Measurements from ENCODE around the gene SLC35B4. TPM values are rescaled to one million over a fixed set of nuclear protein-coding genes. Genes with fewer than 3 reads are reported as not detected.

Gene SLC35B4, protein sequence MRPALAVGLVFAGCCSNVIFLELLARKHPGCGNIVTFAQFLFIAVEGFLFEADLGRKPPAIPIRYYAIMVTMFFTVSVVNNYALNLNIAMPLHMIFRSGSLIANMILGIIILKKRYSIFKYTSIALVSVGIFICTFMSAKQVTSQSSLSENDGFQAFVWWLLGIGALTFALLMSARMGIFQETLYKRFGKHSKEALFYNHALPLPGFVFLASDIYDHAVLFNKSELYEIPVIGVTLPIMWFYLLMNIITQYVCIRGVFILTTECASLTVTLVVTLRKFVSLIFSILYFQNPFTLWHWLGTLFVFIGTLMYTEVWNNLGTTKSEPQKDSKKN
- 18.7 and 24.0 TPM in 2 replicates for total RNA-seq
- long read RNA-seq, full-length matches to known transcripts: 106 of 134 reads
- long read RNA-seq, partial matches to known transcripts: 4 of 134 reads
- long read RNA-seq, other reads (novel, unspliced or antisense): 24 of 134 reads

DNA sequence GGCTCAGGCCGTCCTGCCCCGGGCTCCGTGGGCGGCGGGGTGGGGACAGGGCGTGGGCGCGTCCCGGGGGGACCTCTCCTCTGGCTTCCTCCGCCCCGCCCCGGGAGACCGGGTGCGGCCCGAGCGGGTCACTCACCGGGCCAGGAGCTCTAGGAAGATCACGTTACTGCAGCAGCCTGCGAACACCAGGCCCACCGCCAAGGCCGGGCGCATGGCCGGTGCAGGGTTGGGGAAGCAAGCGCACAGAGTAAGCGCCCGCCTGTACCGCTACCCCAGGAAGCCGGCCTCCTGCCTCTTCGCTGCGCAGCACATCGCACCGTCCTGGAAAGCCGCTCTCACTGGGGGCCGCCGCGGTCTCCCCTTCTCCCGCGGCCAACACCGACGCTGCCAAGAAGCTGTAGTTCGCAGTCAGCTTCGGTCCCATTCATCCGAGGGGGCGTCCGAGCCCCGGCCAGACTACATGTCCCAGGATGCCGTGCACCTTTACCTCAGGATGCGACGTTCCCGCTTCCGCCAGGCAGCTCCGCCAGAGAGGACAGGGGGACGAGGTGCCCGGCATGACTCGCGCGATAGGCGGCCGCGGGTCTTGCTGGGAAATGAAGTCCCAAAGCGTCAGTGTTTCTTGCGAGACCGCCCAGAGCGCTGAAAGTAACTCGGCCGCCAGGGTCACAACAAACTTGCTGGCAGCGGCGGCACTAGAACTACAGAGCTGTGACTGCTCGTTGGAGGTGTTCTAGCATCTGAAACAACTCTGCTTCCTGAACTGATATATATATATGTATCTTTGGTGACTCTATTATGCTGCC is at the start of gene SLC35B4:
SLC35B4 (minus strand) TSS at position 392 of the 806 bp plus-strand sequence; CDS start at position 213, 179 bp downstream.
- Mint-ChIP-seq H3K27me3 (ENCODE audit: unreplicated experiment) (no peaks in the 10 kb centered on the region), H3K4me3 (ENCODE audit: unreplicated experiment) (peak within 1 kb of the TSS; percentile 90), H3K36me3 (ENCODE audit: unreplicated experiment) (no peaks in the 10 kb centered on the region), H3K27ac (ENCODE audit: unreplicated experiment) (peak within 1 kb of the TSS; percentile 65), H3K4me1 (ENCODE audit: unreplicated experiment) (peaks cover 20% of the 10 kb centered on the region), H3K9me3 (ENCODE audit: unreplicated experiment) (no peaks in the 10 kb centered on the region)
- TF ChIP-seq, protein P1, sequence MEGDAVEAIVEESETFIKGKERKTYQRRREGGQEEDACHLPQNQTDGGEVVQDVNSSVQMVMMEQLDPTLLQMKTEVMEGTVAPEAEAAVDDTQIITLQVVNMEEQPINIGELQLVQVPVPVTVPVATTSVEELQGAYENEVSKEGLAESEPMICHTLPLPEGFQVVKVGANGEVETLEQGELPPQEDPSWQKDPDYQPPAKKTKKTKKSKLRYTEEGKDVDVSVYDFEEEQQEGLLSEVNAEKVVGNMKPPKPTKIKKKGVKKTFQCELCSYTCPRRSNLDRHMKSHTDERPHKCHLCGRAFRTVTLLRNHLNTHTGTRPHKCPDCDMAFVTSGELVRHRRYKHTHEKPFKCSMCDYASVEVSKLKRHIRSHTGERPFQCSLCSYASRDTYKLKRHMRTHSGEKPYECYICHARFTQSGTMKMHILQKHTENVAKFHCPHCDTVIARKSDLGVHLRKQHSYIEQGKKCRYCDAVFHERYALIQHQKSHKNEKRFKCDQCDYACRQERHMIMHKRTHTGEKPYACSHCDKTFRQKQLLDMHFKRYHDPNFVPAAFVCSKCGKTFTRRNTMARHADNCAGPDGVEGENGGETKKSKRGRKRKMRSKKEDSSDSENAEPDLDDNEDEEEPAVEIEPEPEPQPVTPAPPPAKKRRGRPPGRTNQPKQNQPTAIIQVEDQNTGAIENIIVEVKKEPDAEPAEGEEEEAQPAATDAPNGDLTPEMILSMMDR (IDR thresholded peaks at IDR 0.05): peak; percentile 23
- DNase-seq (ENCODE audit: extremely low spot score, unreplicated experiment): peak; percentile 97

DNA sequence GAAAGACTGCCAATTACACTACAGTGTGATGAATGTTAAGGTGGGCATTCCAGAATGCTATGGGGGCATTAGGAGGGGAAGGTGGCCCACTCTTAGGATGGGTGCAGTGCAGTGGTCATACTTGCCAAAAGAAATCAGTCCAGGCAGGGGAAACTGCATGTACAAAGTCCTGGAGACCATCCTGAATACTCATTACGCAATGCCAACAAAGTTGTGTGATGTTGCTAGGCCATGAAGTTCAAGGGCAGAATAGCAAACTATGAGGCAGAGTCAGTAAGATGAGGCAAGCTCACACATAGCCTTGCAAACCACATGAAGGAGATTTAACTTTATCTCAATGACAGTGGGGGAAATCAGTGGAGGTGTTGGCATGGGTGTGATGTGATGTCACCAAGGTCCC is 49.8 kb upstream of the SLC35B4 start:
- no peak for DNase-seq (ENCODE audit: extremely low spot score, unreplicated experiment)
- H3K27ac Mint-ChIP-seq (ENCODE audit: unreplicated experiment): no peak overlapping the region

DNA sequence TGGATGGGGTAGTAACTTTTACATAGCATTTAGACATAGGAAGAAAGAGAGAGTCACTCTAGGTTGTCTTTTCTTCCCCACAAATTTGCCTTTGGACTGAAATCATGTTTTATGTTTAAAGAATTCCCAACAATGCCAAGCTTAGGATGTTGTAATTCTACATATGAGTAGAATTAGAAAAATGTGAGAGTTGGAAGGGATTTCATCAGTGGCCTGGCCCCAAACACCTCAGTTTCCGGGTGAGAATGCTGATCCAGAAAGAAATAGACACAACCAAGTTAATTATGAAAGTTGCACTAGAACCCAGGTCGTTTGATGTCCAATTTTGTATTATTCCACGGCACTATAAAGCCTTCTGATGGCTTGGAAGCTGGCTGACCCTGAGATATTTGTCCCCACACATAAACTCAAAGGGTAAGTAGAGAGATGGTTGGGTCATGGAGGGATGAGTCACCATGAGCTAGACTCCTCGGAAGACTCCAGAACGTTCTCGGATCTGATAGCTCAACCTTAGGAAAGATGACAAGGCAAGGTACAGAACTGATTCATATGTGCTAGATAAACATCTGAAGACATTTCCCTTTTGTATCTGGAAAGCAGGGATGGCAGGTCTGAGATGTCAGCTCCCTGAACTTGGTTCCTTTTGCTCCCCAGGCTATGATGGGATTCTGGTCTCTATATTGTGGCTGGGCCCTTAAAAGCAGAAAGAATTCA is 48.8 kb upstream of the SLC35B4 start:
- Mint-ChIP-seq H3K36me3 (ENCODE audit: unreplicated experiment) (no peaks in the 10 kb centered on the region), H3K27ac (ENCODE audit: unreplicated experiment) (no peak overlapping the region), H3K4me3 (ENCODE audit: unreplicated experiment) (no peak overlapping the region), H3K4me1 (ENCODE audit: unreplicated experiment) (no peaks in the 10 kb centered on the region), H3K27me3 (ENCODE audit: unreplicated experiment) (peaks cover 12% of the 10 kb centered on the region), H3K9me3 (ENCODE audit: unreplicated experiment) (no peaks in the 10 kb centered on the region)
- TF ChIP-seq, protein P1 (IDR thresholded peaks at IDR 0.05): no peak
- no peak for DNase-seq (ENCODE audit: extremely low spot score, unreplicated experiment)

More for the DNA sequence above, 49.8 kb upstream of the SLC35B4 start:
- H3K36me3 Mint-ChIP-seq (ENCODE audit: unreplicated experiment): no peaks in the 10 kb centered on the region
- H3K27me3 Mint-ChIP-seq (ENCODE audit: unreplicated experiment): peaks cover 13% of the 10 kb centered on the region
- TF ChIP-seq, protein P1 (IDR thresholded peaks at IDR 0.05): no peak
- H3K9me3 Mint-ChIP-seq (ENCODE audit: unreplicated experiment): no peaks in the 10 kb centered on the region
- no peaks in the 10 kb centered on the region for H3K4me1 Mint-ChIP-seq (ENCODE audit: unreplicated experiment)
- no peak overlapping the region for H3K4me3 Mint-ChIP-seq (ENCODE audit: unreplicated experiment)

DNA sequence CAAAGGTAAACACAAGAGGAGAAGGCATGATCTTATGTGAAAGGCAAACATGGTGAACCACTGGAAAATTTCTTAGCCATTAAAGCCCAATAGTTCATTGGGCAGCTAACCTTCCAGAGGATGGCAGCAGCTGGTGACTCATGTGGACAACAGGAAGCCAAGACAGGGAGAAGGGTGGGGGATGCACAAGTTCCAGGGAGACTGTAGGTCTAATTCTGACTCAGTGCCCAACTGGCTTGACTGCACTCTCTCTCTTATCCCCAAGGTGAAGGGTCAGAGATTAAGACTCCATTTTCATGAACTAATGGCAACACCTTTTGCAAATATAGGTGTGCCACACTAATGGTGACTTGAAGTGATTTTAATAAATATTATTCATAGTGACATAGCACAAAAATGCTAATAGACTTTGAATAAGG is 47.9 kb upstream of the SLC35B4 start:
- DNase-seq (ENCODE audit: extremely low spot score, unreplicated experiment): no peak
- Mint-ChIP-seq H3K27ac (ENCODE audit: unreplicated experiment) (no peak overlapping the region), H3K4me3 (ENCODE audit: unreplicated experiment) (no peak overlapping the region), H3K9me3 (ENCODE audit: unreplicated experiment) (no peaks in the 10 kb centered on the region), H3K27me3 (ENCODE audit: unreplicated experiment) (peaks cover 8% of the 10 kb centered on the region), H3K4me1 (ENCODE audit: unreplicated experiment) (no peaks in the 10 kb centered on the region), H3K36me3 (ENCODE audit: unreplicated experiment) (no peaks in the 10 kb centered on the region)
- TF ChIP-seq, protein P1 (IDR thresholded peaks at IDR 0.05): no peak

Measured in osteocyte (in vitro differentiated cells).